Hepatocyte (in vitro differentiated cells): ENCODE measurements around the gene PRSS58. TPM values are rescaled to one million over a fixed set of nuclear protein-coding genes. Genes with fewer than 3 reads are reported as not detected.

ENCODE experiments used
- DNase-seq: peaks from one replicate; pipeline ENCODE4 v3.0.0-alpha.2; 2016; ENCODE audit warnings: low spot score
- H2AFZ ChIP-seq: fragments of 200-600 bp; sonication (generic); 2 replicates; pipeline ENCODE4 v1.6.0; 2016; ENCODE audit warnings: antibody characterized with exemption, mild to moderate bottlenecking
- H3K27ac ChIP-seq: fragments of 200-600 bp; sonication (generic); 2 replicates; pipeline ENCODE4 v1.5.1; 2016; ENCODE audit warnings: mild to moderate bottlenecking
- H3K27me3 ChIP-seq: fragments of 200-600 bp; sonication (generic); 2 replicates; pipeline ENCODE4 v1.6.1; 2016
- H3K36me3 ChIP-seq: fragments of 200-600 bp; sonication (generic); replicated peaks from 2 replicates; pipeline ENCODE4 v1.5.1; 2016; ENCODE audit warnings: low read depth; ENCODE audit not compliant: insufficient read depth
- H3K4me1 ChIP-seq: fragments of 200-600 bp; sonication (generic); 2 replicates; pipeline ENCODE4 v1.5.1; 2016; ENCODE audit warnings: mild to moderate bottlenecking, moderate library complexity; ENCODE audit not compliant: insufficient read depth
- H3K4me2 ChIP-seq: fragments of 200-600 bp; sonication (generic); 2 replicates; pipeline ENCODE4 v1.6.0; 2016
- H3K4me3 ChIP-seq: fragments of 200-600 bp; sonication (generic); 2 replicates; pipeline ENCODE4 v1.5.1; 2016; ENCODE audit warnings: mild to moderate bottlenecking
- H3K79me2 ChIP-seq: fragments of 200-600 bp; sonication (generic); 2 replicates; pipeline ENCODE4 v1.6.0; 2017; ENCODE audit warnings: mild to moderate bottlenecking
- H3K9me2 ChIP-seq: fragments of 200-600 bp; sonication (generic); replicated peaks from 2 replicates; pipeline ENCODE4 v1.6.0; 2017; ENCODE audit warnings: mild to moderate bottlenecking; ENCODE audit not compliant: insufficient read depth
- H3K9me3 ChIP-seq: fragments of 200-600 bp; sonication (generic); 2 replicates; pipeline ENCODE4 v1.5.1; 2016; ENCODE audit warnings: low read depth, mild to moderate bottlenecking
- H4K20me1 ChIP-seq: fragments of 200-600 bp; sonication (generic); 2 replicates; pipeline ENCODE4 v1.6.0; 2016; ENCODE audit warnings: mild to moderate bottlenecking; ENCODE audit not compliant: insufficient read depth, poor library complexity, severe bottlenecking
- EZH2 ChIP-seq: fragments of 200-600 bp; sonication (generic); IDR thresholded peaks from 2 replicates; pipeline ENCODE4 v1.6.1; 2016; ENCODE audit warnings: antibody characterized with exemption, mild to moderate bottlenecking, borderline replicate concordance
- EZH2phosphoT487 ChIP-seq: fragments of 200-600 bp; sonication (generic); IDR thresholded peaks from one replicate; pipeline ENCODE4 v1.6.1; 2018; ENCODE audit warnings: antibody characterized with exemption, mild to moderate bottlenecking, low read depth, moderate library complexity; ENCODE audit not compliant: unreplicated experiment, severe bottlenecking
- WGBS: methylation state at CpG from one replicate; pipeline ENCODE4 v1.1.6; 2016; ENCODE audit warnings: low lambda C conversion rate; ENCODE audit errors: missing lambda C conversion rate; 5-methylcytosine and 5-hydroxymethylcytosine counted together
- polyA plus RNA-seq: library from polyadenylated mRNA; unstranded; fragments of >200 nt; fragmentation: Nextera tagmentation; extraction: Ambion mirVana; gene quantifications from 2 replicates; pipeline ENCODE4 v1.2.1, GENCODE V29; 2016
- total RNA-seq: library from RNA; depleted of rRNA; stranded (reverse); fragments of >200 nt; gene quantifications from 2 replicates; pipeline ENCODE4 v1.2.3, GENCODE V29; 2014
- TF ChIP-seq, protein P1 (sequence below): fragments of 200-600 bp; sonication (generic); IDR thresholded peaks from 2 replicates; pipeline ENCODE4 v1.5.1; 2016; ENCODE audit warnings: antibody characterized with exemption, mild to moderate bottlenecking; ENCODE audit not compliant: poor library complexity

PRSS58 gene
- total and polyA plus RNA-seq, 2 experiments from 2014 or later: not detected

DNA sequence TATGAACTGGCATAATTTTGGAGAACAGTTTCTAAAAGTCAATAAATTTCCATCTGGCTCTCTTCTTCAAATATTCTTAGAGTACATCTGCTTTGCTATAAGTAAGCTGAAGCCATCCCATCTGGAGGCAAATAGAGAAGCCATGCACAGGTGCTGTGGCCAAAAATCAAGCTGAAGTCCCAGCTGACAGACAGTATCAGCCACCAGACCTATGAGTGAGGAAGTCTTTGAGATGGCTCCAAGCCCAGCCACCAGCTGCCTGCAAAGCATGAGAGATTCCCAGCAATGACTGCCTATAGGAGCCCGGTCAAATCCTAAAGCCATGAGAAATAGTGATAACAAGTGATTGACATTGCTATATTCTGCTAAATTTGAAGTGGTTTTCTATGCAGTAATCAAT, 21.7 kb upstream of the PRSS58 start:
- Histone ChIP-seq H4K20me1 (no peaks in the 10 kb centered on the region), H3K36me3 (no peaks in the 10 kb centered on the region), H3K27ac (no peak overlapping the region), H3K27me3 (peaks cover 5% of the 10 kb centered on the region), H3K79me2 (no peaks in the 10 kb centered on the region), H3K9me2 (no peaks in the 10 kb centered on the region), H2AFZ (no peak overlapping the region), H3K4me2 (no peak overlapping the region), H3K9me3 (no peaks in the 10 kb centered on the region), H3K4me1 (no peaks in the 10 kb centered on the region), H3K4me3 (no peak overlapping the region)
- TF ChIP-seq EZH2phosphoT487 (no peak), EZH2 (no peak)
- TF ChIP-seq, protein P1, sequence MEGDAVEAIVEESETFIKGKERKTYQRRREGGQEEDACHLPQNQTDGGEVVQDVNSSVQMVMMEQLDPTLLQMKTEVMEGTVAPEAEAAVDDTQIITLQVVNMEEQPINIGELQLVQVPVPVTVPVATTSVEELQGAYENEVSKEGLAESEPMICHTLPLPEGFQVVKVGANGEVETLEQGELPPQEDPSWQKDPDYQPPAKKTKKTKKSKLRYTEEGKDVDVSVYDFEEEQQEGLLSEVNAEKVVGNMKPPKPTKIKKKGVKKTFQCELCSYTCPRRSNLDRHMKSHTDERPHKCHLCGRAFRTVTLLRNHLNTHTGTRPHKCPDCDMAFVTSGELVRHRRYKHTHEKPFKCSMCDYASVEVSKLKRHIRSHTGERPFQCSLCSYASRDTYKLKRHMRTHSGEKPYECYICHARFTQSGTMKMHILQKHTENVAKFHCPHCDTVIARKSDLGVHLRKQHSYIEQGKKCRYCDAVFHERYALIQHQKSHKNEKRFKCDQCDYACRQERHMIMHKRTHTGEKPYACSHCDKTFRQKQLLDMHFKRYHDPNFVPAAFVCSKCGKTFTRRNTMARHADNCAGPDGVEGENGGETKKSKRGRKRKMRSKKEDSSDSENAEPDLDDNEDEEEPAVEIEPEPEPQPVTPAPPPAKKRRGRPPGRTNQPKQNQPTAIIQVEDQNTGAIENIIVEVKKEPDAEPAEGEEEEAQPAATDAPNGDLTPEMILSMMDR: no peak
- no peak for DNase-seq
- WGBS: 95% methylated on average over 1 of the region's 1 CpG

DNA sequence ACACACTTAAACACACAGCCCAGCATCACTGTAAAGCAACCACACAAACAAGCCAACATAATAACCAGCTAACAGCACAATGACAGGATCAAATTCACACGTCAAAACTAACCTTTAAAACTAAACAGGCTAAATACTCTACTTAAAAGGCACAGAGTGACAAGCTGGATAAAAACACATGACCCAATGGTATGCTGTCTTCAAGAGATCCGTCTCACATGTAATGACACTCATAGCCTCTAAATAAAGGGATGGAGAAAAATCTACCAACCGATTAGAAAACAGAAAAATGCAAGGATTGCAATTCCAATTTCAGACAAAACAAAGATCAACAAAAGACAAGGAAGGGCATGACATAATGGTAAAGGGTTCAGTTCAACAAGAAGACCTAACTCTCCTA, 17.2 kb upstream of the PRSS58 start:
- no peaks in the 10 kb centered on the region for H3K4me1 ChIP-seq
- no peaks in the 10 kb centered on the region for H3K9me3 ChIP-seq
- WGBS: 88% methylated on average over 3 of the region's 3 CpGs
- H3K9me2 ChIP-seq: no peaks in the 10 kb centered on the region
- no peak overlapping the region for H2AFZ ChIP-seq
- H3K27me3 ChIP-seq: peaks cover 5% of the 10 kb centered on the region
- no peak overlapping the region for H3K4me2 ChIP-seq
- no peaks in the 10 kb centered on the region for H3K79me2 ChIP-seq
- no peaks in the 10 kb centered on the region for H3K36me3 ChIP-seq
- H3K27ac ChIP-seq: no peak overlapping the region
- no peak for TF ChIP-seq EZH2
- no peak for TF ChIP-seq EZH2phosphoT487
- TF ChIP-seq, protein P1: no peak
- no peak overlapping the region for H3K4me3 ChIP-seq
- no peaks in the 10 kb centered on the region for H4K20me1 ChIP-seq
- DNase-seq: no peak

- TF ChIP-seq, protein P1: no peak
- TF ChIP-seq EZH2phosphoT487 (no peak), EZH2 (no peak)
- Histone ChIP-seq H3K36me3 (no peaks in the 10 kb centered on the region), H3K27ac (no peak overlapping the region), H2AFZ (no peak overlapping the region), H3K27me3 (no peaks in the 10 kb centered on the region), H3K79me2 (no peaks in the 10 kb centered on the region), H3K4me3 (no peak overlapping the region), H4K20me1 (no peaks in the 10 kb centered on the region), H3K9me3 (no peaks in the 10 kb centered on the region), H3K4me1 (no peaks in the 10 kb centered on the region), H3K9me2 (no peaks in the 10 kb centered on the region), H3K4me2 (no peak overlapping the region)
- WGBS: 71% methylated on average over 2 of the region's 2 CpGs
- DNase-seq: no peak
These were observed 15.0 kb upstream of the PRSS58 start for GRCh38 chr7:142272841-142273240.
